Measurements from ENCODE around the gene GP9. TPM values are rescaled to one million over a fixed set of nuclear protein-coding genes. Genes with fewer than 3 reads are reported as not detected.

GP9 gene
- total and polyA plus RNA-seq, 4 donors, result 0.16 to 12.0 TPM; not detected in 2

- H3K4me3 ChIP-seq (ENCODE audit: low read depth in 1 of 3, low read length in 3 of 3), result no peak overlapping the region
- 89% methylated on average over 12 of the region's 12 CpGs for WGBS
- no peak for TF ChIP-seq HNF4G (IDR thresholded peaks at IDR 0.05)
- TF ChIP-seq NR2F2 (IDR thresholded peaks at IDR 0.05), result no peak
- TF ChIP-seq HNF4A (conservative IDR thresholded peaks at IDR 0.05), result no peak
- TF ChIP-seq GABPA (IDR thresholded peaks at IDR 0.05 in 1 of 2, conservative IDR thresholded peaks at IDR 0.05 in 1 of 2), result no peak
- no peak for TF ChIP-seq CTCF (IDR thresholded peaks at IDR 0.05; ENCODE audit: low read depth, low read length, missing input control)
- no peak for TF ChIP-seq TAF1 (conservative IDR thresholded peaks at IDR 0.05)
- no peak for TF ChIP-seq MAX (IDR thresholded peaks at IDR 0.05)
- TF ChIP-seq FOXA1 (IDR thresholded peaks at IDR 0.05), result no peak
- TF ChIP-seq, protein P1, sequence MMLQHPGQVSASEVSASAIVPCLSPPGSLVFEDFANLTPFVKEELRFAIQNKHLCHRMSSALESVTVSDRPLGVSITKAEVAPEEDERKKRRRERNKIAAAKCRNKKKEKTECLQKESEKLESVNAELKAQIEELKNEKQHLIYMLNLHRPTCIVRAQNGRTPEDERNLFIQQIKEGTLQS (IDR thresholded peaks at IDR 0.05), result no peak
- TF ChIP-seq FOXA2 (IDR thresholded peaks at IDR 0.05), result no peak
- no peak for TF ChIP-seq YY1 (IDR thresholded peaks at IDR 0.05)
- no peak for TF ChIP-seq JUND (IDR thresholded peaks at IDR 0.05)
- TF ChIP-seq EGR1 (IDR thresholded peaks at IDR 0.05; ENCODE audit: low read depth in 2 of 2), result no peak
- no peak for TF ChIP-seq RXRA (IDR thresholded peaks at IDR 0.05)
- TF ChIP-seq, protein P2, sequence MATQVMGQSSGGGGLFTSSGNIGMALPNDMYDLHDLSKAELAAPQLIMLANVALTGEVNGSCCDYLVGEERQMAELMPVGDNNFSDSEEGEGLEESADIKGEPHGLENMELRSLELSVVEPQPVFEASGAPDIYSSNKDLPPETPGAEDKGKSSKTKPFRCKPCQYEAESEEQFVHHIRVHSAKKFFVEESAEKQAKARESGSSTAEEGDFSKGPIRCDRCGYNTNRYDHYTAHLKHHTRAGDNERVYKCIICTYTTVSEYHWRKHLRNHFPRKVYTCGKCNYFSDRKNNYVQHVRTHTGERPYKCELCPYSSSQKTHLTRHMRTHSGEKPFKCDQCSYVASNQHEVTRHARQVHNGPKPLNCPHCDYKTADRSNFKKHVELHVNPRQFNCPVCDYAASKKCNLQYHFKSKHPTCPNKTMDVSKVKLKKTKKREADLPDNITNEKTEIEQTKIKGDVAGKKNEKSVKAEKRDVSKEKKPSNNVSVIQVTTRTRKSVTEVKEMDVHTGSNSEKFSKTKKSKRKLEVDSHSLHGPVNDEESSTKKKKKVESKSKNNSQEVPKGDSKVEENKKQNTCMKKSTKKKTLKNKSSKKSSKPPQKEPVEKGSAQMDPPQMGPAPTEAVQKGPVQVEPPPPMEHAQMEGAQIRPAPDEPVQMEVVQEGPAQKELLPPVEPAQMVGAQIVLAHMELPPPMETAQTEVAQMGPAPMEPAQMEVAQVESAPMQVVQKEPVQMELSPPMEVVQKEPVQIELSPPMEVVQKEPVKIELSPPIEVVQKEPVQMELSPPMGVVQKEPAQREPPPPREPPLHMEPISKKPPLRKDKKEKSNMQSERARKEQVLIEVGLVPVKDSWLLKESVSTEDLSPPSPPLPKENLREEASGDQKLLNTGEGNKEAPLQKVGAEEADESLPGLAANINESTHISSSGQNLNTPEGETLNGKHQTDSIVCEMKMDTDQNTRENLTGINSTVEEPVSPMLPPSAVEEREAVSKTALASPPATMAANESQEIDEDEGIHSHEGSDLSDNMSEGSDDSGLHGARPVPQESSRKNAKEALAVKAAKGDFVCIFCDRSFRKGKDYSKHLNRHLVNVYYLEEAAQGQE (IDR thresholded peaks at IDR 0.05), result no peak
- TF ChIP-seq RAD21 (IDR thresholded peaks at IDR 0.05), result no peak
- TF ChIP-seq ZBTB33 (IDR thresholded peaks at IDR 0.05), result no peak
- TF ChIP-seq SP1 (IDR thresholded peaks at IDR 0.05), result no peak
- H3K27me3 ChIP-seq (ENCODE audit: control insufficient read depth in 4 of 4, insufficient read depth in 4 of 4, low read length in 3 of 4), result no peaks in the 10 kb centered on the region
- peaks cover 0 to 7% (median 4%) of the 10 kb centered on the region in 4 donors for H3K36me3 ChIP-seq (ENCODE audit: control insufficient read depth in 4 of 4, insufficient read depth in 3 of 4, low read depth in 1 of 4, low read length in 3 of 4)
- H3K27ac ChIP-seq (ENCODE audit: low read depth in 1 of 2, low read length in 2 of 2), result no peak overlapping the region
- H3K9ac ChIP-seq (ENCODE audit: low read depth in 1 of 2, low read length in 2 of 2), result no peak overlapping the region
- no peak for DNase-seq (ENCODE audit: low spot score)
- no peaks in the 10 kb centered on the region for H3K9me3 ChIP-seq (ENCODE audit: control insufficient read depth in 4 of 4, low read length in 3 of 4)
- peaks cover 2 to 24% (median 20%) of the 10 kb centered on the region in 4 donors for H3K4me1 ChIP-seq (ENCODE audit: control insufficient read depth in 4 of 4, insufficient read depth in 4 of 4, low read length in 3 of 4)
Observed at GRCh38 chr3:129101370-129102138, 41.0 kb downstream of the GP9 start.

Measured in liver (tissue), 9 donors.